ENCODE measurements around the gene CDKN3.

Gene CDKN3

GRCh38 chr14:54462048-54462447, 65.2 kb downstream of the CDKN3 start:
- TF ChIP-seq CTCF (conservative IDR thresholded peaks at IDR 0.05) = no peak
- H3K27ac ChIP-seq = no peak overlapping the region

GRCh38 chr14:54465654-54466053, 68.8 kb downstream of the CDKN3 start:
- TF ChIP-seq CTCF (conservative IDR thresholded peaks at IDR 0.05) = no peak
- H3K27ac ChIP-seq = no peak overlapping the region

- TF ChIP-seq CTCF (conservative IDR thresholded peaks at IDR 0.05) = no peak
- no peak overlapping the region for H3K27ac ChIP-seq
These were observed 70.5 kb downstream of the CDKN3 start for GRCh38 chr14:54467280-54467679.

All from VCaP (cell line).